ENCODE measurements around the gene TNIK.

The TNIK gene

DNA sequence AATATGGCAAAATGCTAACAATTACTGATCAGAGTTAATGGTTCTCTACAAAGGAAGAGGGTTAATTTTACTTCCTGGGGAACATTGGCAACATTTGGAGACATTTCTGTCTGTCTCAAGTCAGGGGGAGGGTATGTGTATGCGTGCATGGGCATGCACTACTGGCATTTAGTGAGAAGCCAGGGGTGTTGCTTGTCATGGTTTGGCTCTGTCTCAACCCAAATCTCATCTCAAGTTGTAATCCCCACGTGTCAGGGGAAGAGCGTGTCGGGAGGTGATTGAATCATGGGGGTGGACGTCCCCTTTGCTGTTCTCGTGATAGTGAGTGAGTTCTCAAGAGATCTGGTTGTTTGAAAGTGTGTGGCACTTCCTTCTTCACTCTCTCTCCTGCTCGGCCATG, 28.3 kb upstream of the TNIK start:
- DNase-seq (ENCODE audit: insufficient read length, low spot score), result no peak
- TF ChIP-seq POLR2A (IDR thresholded peaks at IDR 0.05; ENCODE audit: low read depth, low read length), result no peak
- FAIRE-seq, result no peak

DNA sequence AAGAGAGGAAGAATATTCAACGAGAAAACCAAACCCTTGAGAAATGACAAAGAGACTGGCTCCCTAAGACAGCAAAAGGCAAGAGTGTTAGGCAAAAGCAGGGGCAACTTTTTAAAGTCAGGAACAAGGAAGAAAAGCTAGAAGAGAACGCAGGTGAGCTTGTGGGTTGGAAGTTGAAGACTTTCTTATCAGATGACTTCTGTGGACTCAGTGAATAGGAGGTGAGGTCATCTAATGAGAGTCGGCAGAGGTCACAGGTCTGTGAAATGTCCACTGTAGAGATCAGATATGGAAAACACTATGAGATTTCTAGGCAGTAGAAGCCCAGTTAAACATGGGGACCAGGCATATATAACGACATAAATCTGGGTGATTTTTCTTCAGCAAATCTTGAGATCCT, 27.2 kb upstream of the TNIK start:
- DNase-seq (ENCODE audit: insufficient read length, low spot score) (no peak), FAIRE-seq (no peak)
- TF ChIP-seq POLR2A (IDR thresholded peaks at IDR 0.05; ENCODE audit: low read depth, low read length), result no peak

DNA sequence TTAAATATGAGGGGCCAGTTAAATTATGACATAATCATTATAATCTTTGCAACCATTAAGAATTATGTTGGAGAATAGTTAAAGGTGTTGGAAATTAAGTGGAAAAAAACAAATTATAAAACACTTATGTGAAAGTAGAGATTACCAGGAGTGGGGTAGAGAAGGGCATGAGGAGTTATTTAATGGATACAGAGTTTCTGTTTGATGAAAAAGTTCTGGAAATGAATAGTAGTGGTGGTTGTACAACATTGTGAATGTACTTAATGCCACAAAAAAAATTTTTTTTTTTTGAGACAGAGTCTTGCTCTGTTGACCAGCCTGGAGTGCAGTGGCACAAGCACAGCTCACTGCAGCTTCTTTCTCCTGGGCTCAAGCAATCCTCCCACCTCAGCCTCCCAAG, 25.1 kb upstream of the TNIK start:
- DNase-seq (ENCODE audit: insufficient read length, low spot score), result no peak
- no peak for FAIRE-seq
- TF ChIP-seq POLR2A (IDR thresholded peaks at IDR 0.05; ENCODE audit: low read depth, low read length), result no peak

DNA sequence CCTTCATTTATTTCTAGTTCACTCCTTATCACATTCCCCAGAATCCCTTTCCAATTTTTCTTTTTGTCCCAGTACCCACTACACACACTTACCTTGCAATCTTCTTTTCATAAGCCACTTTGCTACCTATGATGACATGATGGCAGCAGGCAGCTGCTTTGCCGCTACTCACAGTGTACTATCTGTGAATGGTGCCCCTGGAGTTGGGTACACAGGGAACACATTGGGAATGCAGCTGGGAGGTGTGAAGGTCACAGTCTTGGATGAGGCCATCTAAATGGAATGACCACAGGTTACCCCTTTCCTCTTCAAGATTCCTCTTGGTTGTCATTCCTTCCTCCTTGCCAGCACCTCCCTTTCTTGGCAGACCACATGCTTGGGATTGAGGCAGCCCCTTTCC, 20.8 kb upstream of the TNIK start:
- FAIRE-seq (no peak), DNase-seq (ENCODE audit: insufficient read length, low spot score) (no peak)
- no peak for TF ChIP-seq POLR2A (IDR thresholded peaks at IDR 0.05; ENCODE audit: low read depth, low read length)

DNA sequence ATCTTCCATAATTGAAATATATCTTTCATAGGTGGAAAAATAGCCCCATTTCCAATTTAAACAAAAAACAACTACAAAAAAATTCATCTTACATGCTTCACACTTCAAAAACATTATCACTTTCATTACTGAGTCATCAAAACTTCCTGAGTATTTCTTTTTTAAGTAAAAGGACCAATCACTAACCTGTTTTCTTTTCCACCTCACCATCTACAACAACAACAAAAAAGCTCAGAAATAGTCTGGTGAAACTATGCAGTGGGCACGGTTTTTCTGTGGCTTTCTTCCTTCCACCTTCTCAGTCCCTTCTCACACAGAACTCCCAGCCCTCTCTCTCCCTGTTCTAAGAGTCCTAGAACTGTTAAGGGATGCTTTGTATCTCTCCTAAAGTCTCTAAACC, 20.3 kb upstream of the TNIK start:
- no peak for FAIRE-seq
- no peak for DNase-seq (ENCODE audit: insufficient read length, low spot score)
- TF ChIP-seq POLR2A (IDR thresholded peaks at IDR 0.05; ENCODE audit: low read depth, low read length), result no peak

DNA sequence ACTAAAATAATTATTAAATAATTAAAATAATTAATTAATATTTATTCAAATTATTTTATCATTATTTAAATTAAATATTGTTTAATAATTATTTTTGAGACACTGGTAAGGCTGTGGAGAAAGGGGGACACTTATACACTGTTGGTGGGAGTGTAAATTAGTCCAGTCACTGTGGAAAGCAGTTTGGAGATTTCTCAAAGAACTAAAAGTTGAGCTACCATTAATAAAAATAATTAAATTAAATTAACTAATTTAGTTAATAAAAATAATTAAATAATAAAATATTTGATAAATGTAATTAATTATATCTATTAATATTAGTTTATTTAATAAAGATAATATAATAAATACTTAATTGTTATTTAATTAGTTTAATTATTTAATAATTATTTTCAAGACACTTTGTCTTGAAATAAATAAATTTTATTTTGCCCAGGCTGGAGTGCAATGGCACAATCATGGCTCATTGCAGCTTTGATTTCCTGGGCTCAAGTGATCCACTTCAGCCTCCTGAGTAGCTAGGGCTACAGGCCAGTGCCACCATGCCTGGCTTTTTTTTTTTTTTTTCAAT, 16.4 kb upstream of the TNIK start:
- no peak for FAIRE-seq

DNA sequence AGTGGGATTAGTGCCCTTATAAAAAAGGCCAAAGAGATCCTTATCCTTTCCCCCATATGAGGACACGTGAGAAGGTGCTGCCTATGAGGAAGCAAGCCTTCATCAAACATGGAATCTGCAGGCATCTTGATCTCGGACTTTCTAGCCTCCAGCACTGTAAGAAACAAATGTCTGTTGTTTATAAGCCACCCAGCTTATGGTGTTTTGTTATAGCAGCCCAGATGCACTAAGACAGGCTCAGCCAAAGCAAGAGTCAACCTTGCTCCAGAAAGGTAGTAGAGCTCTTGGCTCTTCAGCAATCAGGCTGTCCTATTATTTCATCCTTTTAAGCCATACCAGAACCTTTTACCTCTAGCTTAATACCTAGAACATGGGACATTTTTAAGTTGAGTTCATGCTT, 12.3 kb upstream of the TNIK start:
- FAIRE-seq (no peak), DNase-seq (ENCODE audit: insufficient read length, low spot score) (no peak)
- TF ChIP-seq POLR2A (IDR thresholded peaks at IDR 0.05; ENCODE audit: low read depth, low read length), result no peak

More for the DNA sequence above, 16.4 kb upstream of the TNIK start:
- no peak for TF ChIP-seq POLR2A (IDR thresholded peaks at IDR 0.05; ENCODE audit: low read depth, low read length)
- no peak for DNase-seq (ENCODE audit: insufficient read length, low spot score)

DNA sequence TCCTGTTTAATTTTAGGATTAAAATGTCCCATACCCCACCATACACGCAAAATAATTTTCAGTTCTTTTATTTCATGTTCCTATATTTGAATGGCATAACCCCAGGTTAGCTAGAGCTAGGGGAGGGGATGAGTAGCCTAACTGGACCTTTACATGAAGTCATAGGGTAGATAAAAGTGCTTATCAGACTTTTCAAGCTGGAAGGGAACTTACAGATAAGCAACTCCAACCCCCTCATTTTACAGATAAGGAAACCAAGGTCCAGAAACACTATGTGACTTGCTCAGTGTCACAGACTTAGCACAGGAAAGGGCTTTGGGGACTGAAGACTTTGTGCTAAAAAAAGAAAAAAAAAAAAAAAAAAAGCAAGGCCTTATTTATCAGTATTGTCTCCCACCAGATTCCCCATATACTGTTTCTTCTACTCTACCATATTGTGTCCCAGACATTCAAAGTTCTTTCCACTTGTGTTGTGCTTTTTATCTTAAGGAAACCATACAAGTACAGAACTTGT, 10.6 kb upstream of the TNIK start:
- DNase-seq (ENCODE audit: insufficient read length, low spot score) (no peak), FAIRE-seq (no peak)
- TF ChIP-seq POLR2A (IDR thresholded peaks at IDR 0.05; ENCODE audit: low read depth, low read length), result no peak

DNA sequence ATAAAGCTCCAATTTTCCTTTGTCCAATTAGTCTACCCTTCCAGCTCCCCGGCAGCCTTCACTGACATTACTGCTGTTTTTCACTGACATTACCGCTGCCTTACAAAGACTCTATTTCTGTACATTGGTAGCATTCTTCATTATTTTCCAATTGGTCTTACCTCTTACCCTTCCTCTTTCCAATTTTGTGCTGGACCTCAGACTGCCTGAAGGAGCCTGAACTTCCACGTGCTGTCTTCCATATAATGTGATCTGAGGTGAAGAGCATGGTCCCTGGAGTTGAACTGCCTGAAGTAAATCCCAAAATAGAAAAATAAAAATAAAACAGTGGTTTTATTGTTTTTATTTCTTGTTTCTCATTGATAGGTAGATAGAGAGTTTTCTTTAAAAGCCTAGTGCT, 9.2 kb upstream of the TNIK start:
- DNase-seq (ENCODE audit: insufficient read length, low spot score) (no peak), FAIRE-seq (no peak)
- TF ChIP-seq POLR2A (IDR thresholded peaks at IDR 0.05; ENCODE audit: low read depth, low read length), result no peak

DNA sequence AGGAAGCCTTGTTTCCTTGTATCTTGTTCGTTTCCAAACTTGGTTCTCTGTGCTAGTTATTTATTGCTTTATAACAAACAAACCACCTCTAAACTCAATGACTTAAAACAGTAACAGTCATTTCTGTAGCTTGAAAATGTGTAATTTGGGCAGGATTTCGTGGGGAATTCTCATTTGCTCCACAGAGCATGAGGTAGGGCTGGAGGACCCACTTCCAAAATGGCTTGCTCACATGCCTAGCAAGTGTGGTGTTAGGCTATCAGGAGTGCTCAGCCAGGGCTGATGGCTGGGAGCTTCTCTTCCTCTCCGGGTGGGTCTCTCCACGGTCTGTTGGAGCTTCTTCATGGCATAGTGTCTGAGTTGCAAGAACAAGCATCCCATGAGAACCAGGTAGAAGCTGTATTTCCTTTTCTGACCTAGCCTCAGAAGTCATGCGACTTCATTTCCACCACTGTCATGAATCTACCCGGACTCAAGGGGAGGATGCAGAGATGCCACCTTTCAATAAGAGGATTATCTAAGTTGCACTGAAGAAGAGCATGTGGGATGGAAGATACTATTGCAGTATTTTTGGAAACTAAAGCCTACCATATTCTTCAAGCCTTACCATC, 8.2 kb upstream of the TNIK start:
- no peak for TF ChIP-seq POLR2A (IDR thresholded peaks at IDR 0.05; ENCODE audit: low read depth, low read length)
- FAIRE-seq (no peak), DNase-seq (ENCODE audit: insufficient read length, low spot score) (no peak)

DNA sequence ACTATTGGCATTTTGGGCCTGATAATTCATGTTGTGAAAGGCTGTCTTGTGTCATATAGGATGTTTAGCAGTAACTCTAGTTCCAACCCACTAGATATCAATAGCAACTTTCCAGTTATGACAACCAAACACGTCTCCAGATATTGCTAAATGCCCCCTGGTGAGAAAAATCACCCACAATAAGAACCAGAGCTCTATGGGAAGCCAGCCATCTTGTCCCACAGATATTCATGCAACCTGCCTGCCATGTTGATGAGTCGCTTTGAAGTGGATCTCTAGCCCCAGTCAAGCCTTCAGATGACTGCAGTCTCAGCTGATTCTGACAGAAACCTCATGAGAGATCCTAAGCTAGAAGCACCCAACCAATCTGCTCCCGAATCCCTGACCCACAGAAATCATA, 5.6 kb upstream of the TNIK start:
- no peak for TF ChIP-seq POLR2A (IDR thresholded peaks at IDR 0.05; ENCODE audit: low read depth, low read length)
- no peak for FAIRE-seq
- no peak for DNase-seq (ENCODE audit: insufficient read length, low spot score)

DNA sequence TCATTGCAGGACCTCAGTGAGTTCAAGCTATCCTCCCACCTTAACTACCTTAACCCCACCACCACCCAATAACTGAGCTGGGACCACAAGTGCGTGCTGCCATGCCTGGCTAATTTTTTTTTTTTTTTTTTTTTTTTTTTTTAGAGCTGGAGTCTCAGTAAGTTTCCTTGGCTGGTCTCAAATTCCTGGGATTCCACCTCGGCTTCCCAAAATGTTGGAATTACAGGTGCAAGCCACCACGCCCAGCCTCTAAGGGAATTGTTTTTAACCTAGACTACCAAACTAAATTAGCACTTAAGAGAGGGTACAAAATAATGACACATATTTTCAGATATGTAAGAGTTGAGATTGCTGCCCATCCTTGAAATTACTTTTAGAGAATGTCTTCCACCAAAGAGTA, 4.3 kb upstream of the TNIK start:
- TF ChIP-seq POLR2A (IDR thresholded peaks at IDR 0.05; ENCODE audit: low read depth, low read length), result no peak
- no peak for FAIRE-seq
- no peak for DNase-seq (ENCODE audit: insufficient read length, low spot score)

DNA sequence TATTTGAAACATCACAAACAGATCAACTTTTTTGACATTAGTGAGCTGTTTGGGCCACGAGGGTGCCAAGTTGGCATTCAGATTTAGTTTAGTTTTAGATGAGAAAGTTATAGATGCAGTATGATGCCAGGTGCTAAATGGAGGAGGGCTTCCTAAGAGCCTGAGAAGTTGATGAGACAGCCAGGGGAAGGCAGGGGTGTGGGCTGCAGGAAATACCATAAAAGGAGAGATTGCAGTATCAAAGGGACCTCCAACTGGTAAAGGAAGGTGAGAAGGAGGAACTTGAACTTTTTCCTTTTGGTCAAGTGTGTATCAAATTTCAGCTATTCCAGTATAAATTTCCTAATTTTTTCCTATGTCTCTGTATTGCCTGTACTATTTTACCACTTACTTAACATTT, 2.0 kb upstream of the TNIK start:
- no peak for DNase-seq (ENCODE audit: insufficient read length, low spot score)
- TF ChIP-seq POLR2A (IDR thresholded peaks at IDR 0.05; ENCODE audit: low read depth, low read length), result no peak
- FAIRE-seq, result no peak

DNA sequence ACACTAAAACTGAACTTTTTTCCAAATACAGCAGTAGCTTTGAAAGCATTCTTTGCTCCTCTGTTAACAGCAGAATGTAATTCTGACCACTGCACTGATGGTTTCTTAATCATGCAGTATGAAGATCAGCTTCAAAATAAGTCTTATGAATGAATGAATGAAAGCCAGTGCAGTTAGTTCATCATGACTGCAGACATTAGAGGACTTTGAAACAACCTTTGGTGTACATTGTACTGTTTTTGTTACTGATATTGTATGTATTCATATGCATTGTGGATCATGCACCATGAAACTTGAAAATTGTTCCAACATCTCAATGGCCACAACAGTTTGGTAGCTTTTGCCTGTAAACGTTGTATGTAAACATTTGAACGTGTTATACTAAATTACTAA, 1.3 kb upstream of the TNIK start:
- no peak for FAIRE-seq
- DNase-seq (ENCODE audit: insufficient read length, low spot score), result no peak
- TF ChIP-seq POLR2A (IDR thresholded peaks at IDR 0.05; ENCODE audit: low read depth, low read length), result no peak

DNA sequence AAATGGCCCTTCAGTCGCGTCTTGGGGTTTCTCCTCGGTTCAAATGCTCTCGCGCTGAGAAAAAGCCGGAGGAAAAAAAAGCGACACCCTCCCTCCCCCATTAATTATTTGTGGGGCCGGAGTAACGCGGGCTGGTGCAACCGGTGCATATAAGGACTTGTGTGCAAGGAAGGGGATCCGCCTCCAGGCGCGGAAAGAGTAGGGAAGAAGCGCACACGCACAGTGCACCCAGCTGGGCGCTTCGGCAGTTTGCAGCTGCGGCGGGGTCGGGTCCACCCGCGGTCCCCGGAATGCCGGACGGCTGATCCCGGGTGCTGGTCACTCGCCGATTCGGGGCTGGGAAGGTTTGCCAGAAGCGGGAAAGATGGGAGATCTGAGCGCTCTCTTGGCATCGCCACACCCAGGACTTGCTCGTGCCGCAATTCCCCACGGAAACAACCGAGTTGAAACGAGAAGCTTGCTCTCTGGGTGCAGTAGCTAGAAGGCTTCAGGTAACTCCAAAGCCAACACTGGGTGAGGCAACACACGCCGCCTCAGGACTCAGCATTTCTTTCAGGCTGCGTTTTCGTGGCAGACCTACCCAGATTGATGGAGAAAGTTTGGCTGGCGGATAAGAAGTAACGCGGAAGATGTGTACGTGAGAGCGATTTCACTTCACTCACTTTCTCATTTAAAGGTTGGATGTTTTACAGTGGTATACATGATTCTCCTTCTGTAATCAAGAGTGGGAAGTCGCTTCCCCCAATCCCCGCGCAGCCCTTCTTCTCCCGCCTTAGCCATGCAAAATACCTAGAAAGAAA, 720 bp upstream of the TNIK start:
- no peak for FAIRE-seq
- DNase-seq (ENCODE audit: insufficient read length, low spot score), result peak; percentile 30
- peak; percentile 7; the same call in 1 of the 2 replicates for TF ChIP-seq POLR2A (IDR thresholded peaks at IDR 0.05; ENCODE audit: low read depth, low read length)

All from H54 (cell line).